H1 (cell line): Measurements from ENCODE around the gene ADGRV1. TPM values are rescaled to one million over a fixed set of nuclear protein-coding genes. Genes with fewer than 3 reads are reported as not detected.

Experiments used
- CHD1 ChIP-seq: IDR thresholded peaks from 2 replicates; pipeline ENCODE4 v1.6.1; 2012; ENCODE audit warnings: low read depth, low read length, improper control_type of control experiment
- CHD7 ChIP-seq: fragments of 300-600 bp; sonication (generic); IDR thresholded peaks from 2 replicates; pipeline ENCODE4 v1.7.1; 2012; ENCODE audit warnings: low read length, moderate library complexity, mild to moderate bottlenecking, inconsistent platforms; ENCODE audit not compliant: insufficient replicate concordance
- SAP30 ChIP-seq: fragments of 300-600 bp; sonication (generic); IDR thresholded peaks from 2 replicates; pipeline ENCODE4 v1.7.1; 2012; ENCODE audit warnings: low read length, moderate library complexity, mild to moderate bottlenecking, inconsistent platforms; ENCODE audit not compliant: insufficient read depth, insufficient replicate concordance
- SUZ12 ChIP-seq: fragments of 200-600 bp; sonication (generic); IDR thresholded peaks from 2 replicates; pipeline ENCODE4 v1.6.1; 2012; ENCODE audit warnings: mild to moderate bottlenecking, inconsistent platforms, low read length, moderate library complexity, mixed read lengths
- polyA plus RNA-seq, 7 experiments: library from polyadenylated mRNA; depleted of rRNA in 3 of 7; stranded (reverse) in 5 of 7; unstranded in 2 of 7; fragments of >200 nt in 5 of 7; fragments of 200-250 nt in 2 of 7; gene quantifications; 1 replicate in 5 of 7; 2 replicates in 1 of 7; 4 replicates in 1 of 7; pipeline versions ENCODE4 v1.2.1 to v1.2.3, GENCODE V29; 2011 to 2013; ENCODE audit warnings: missing spikeins in 2 of 7, mixed read lengths in 2 of 7
- total RNA-seq: library from RNA; stranded (reverse); fragmentation: NEBNext Ultra II Directional; extraction: Animal tissue kit (Norgen Biotek cat#: 25700); gene quantifications from 2 replicates; pipeline ENCODE4 v1.2.1, GENCODE V29; 2021

ADGRV1 gene
- total and polyA plus RNA-seq, 2 of the 8 experiments (the other 6 are each of a cell fraction or from before 2014, with no cell fraction given): 53.1 to 62.2 TPM

DNA sequence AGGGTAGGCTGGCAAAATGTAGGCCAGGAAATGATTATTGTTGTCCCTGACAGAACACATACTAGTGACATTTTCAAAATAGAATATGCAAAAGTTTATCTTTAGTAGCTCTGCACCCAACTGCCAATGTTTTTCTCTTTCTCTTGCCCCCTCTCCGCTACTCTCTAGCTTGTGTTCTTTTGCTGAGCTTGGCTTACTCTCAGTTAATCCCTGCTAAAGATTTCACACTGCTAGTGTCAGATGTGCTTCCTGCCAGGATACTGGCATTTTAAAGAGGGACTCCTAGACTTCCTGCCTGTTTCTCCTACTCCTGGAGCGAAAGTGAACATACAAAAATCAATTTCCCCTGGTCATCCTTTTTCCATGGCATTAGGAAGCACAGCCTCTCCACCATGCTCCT lies 564.1 kb downstream of the ADGRV1 start (continued):
- TF ChIP-seq SAP30 (no peak), SUZ12 (no peak), CHD1 (no peak), CHD7 (no peak)
- TF ChIP-seq, all 59 proteins: peak for 0
